MM.1S (cell line): ENCODE results near the gene TMEM218.

Experiments used
- EZH2 ChIP-seq: fragments of 300-600 bp; sonication (generic); optimal IDR thresholded peaks from 2 replicates; pipeline ENCODE3; 2017; ENCODE audit warnings: low read depth, mild to moderate bottlenecking, antibody characterized with exemption, low read length, mixed read lengths
- TF ChIP-seq, protein P1 (sequence below): fragments of 300-600 bp; sonication (generic); IDR thresholded peaks from 2 replicates; pipeline ENCODE4 v1.5.1; 2016; ENCODE audit warnings: antibody characterized with exemption, low read length, mixed read lengths

DNA sequence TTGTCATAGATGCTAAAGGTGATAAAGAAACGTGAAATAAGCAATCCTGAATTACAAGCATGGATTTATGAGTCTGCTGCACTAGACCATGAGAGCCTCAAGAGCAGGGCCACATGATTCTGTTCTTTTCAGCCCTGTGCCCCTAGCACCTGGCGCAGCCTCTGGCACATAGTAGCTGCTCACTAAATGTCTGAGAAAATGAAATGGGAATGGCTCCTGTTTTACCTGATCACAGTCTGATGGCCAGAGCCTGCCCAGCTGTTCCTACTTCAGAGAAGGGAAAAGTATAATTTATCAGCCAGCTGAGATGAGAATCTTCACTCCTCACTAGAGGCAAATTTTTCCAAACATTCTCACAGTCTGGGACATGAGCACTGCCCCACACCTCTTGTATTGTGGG is 42.4 kb upstream of the TMEM218 start:
- TF ChIP-seq, protein P1, sequence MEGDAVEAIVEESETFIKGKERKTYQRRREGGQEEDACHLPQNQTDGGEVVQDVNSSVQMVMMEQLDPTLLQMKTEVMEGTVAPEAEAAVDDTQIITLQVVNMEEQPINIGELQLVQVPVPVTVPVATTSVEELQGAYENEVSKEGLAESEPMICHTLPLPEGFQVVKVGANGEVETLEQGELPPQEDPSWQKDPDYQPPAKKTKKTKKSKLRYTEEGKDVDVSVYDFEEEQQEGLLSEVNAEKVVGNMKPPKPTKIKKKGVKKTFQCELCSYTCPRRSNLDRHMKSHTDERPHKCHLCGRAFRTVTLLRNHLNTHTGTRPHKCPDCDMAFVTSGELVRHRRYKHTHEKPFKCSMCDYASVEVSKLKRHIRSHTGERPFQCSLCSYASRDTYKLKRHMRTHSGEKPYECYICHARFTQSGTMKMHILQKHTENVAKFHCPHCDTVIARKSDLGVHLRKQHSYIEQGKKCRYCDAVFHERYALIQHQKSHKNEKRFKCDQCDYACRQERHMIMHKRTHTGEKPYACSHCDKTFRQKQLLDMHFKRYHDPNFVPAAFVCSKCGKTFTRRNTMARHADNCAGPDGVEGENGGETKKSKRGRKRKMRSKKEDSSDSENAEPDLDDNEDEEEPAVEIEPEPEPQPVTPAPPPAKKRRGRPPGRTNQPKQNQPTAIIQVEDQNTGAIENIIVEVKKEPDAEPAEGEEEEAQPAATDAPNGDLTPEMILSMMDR, result no peak
- no peak for TF ChIP-seq EZH2
